ENCODE results near the gene SDK2.
"Not testable (repeated sequence)": the region's sequence is repeated elsewhere in the genome, so short reads cannot be mapped to it uniquely, and the experiment has no call there.

- not testable (repeated sequence) for TF ChIP-seq CTCF (conservative IDR thresholded peaks at IDR 0.05; ENCODE audit: low read depth, low read length); EZH2 (IDR thresholded peaks at IDR 0.05; ENCODE audit: borderline replicate concordance, low read depth, low read length, poor library complexity, severe bottlenecking)
These were observed 190.8 kb downstream of the SDK2 start for GRCh38 chr17:73453494-73453893.
